CD4-positive, alpha-beta T cell (primary cell): ENCODE data around the gene OTOGL. TPM values are rescaled to one million over a fixed set of nuclear protein-coding genes. Genes with fewer than 3 reads are reported as not detected.

ENCODE experiments used
- ATAC-seq: fragments of 200-7000 bp; cut with Tn5 transposase; one replicate; pipeline ENCODE4 v1.10.0; 2022; ENCODE audit warnings: mild to moderate bottlenecking; ENCODE audit not compliant: poor library complexity
- CTCF ChIA-PET: fragments of 350-600 bp; sonication (Branson Sonifier 250); formaldehyde crosslinking; loops from one replicate; lab custom pipeline; 2021; ENCODE audit warnings: antibody characterized with exemption, inconsistent platforms; lab: Charles Lee
- POLR2A ChIA-PET: fragments of 350-600 bp; sonication (Branson Sonifier 250); formaldehyde crosslinking; loops from one replicate; lab custom pipeline; 2021; ENCODE audit warnings: antibody characterized with exemption, inconsistent platforms; lab: Charles Lee
- DNase-seq, 14 experiments: peaks; one replicate each; pipeline ENCODE4 v3.0.0-alpha.2; 2013 to 2020; ENCODE audit warnings: mixed read lengths in 2 of 14
- H3K27ac ChIP-seq, 2 donors: one replicate each; pipeline versions ENCODE4 v1.5.1 to v1.7.0; 2013; ENCODE audit warnings: low read length in 2 of 2, low read depth in 1 of 2, mild to moderate bottlenecking in 1 of 2
- H3K27me3 ChIP-seq, 2 experiments: 1 replicate in 1 of 2; 2 replicates in 1 of 2; pipeline versions ENCODE4 v1.6.1 to v1.7.0; 2013; ENCODE audit warnings: low read length in 2 of 2, control low read depth in 1 of 2, mild to moderate bottlenecking in 1 of 2, moderate library complexity in 1 of 2; ENCODE audit not compliant: insufficient read depth in 2 of 2, control insufficient read depth in 1 of 2
- H3K36me3 ChIP-seq: one replicate; pipeline ENCODE4 v1.6.1; 2013; ENCODE audit warnings: low read length, control low read depth; ENCODE audit not compliant: insufficient read depth
- H3K4me1 ChIP-seq: one replicate; pipeline ENCODE4 v1.6.1; 2013; ENCODE audit warnings: low read length, control low read depth; ENCODE audit not compliant: insufficient read depth
- H3K4me3 ChIP-seq: one replicate; pipeline ENCODE4 v1.5.1; 2013; ENCODE audit warnings: mild to moderate bottlenecking, low read length, moderate library complexity
- H3K9me3 ChIP-seq, 2 experiments: 1 replicate in 1 of 2; 2 replicates in 1 of 2; pipeline versions ENCODE4 v1.6.1 to v1.7.0; 2013; ENCODE audit warnings: low read length in 2 of 2, mild to moderate bottlenecking in 2 of 2, control low read depth in 1 of 2, moderate library complexity in 1 of 2; ENCODE audit not compliant: control insufficient read depth in 1 of 2, insufficient read depth in 1 of 2
- H3K27ac Mint-ChIP-seq: one replicate; pipeline ENCODE4 v1.8.0; 2020; ENCODE audit warnings: mixed read lengths
- H3K27me3 Mint-ChIP-seq: one replicate; pipeline ENCODE4 v1.8.0; 2021; ENCODE audit warnings: mixed read lengths
- H3K36me3 Mint-ChIP-seq: one replicate; pipeline ENCODE4 v1.8.0; 2021; ENCODE audit warnings: low read depth, mixed read lengths
- H3K4me1 Mint-ChIP-seq: one replicate; pipeline ENCODE4 v1.8.0; 2021; ENCODE audit warnings: low read depth, mixed read lengths
- H3K4me3 Mint-ChIP-seq: one replicate; pipeline ENCODE4 v1.8.0; 2020; ENCODE audit warnings: mild to moderate bottlenecking, mixed read lengths
- H3K9me3 Mint-ChIP-seq: one replicate; pipeline ENCODE4 v1.8.0; 2020; ENCODE audit warnings: mixed read lengths
- intact Hi-C, 2 experiments: fragments of 100-400 bp; cut with DNase I in 1 of 2; cut with micrococcal nuclease in 1 of 2; formaldehyde crosslinking; loops; one replicate each; pipeline versions ENCODE4 v1.15.1 to v1.9.0; 2023 to 2025; cut with DNase I, micrococcal nuclease
- total RNA-seq, 174 experiments: library from RNA in 2 of 174; stranded (reverse) in 2 of 174; gene quantifications; one replicate each; pipeline ENCODE4 v1.2.3 and lab custom pipeline; 2021 to 2026
- TF ChIP-seq, protein P1 (sequence below): fragments of 200-600 bp; IDR thresholded peaks from one replicate; pipeline ENCODE4 v1.8.0; 2022; ENCODE audit warnings: antibody characterized with exemption, mild to moderate bottlenecking

The OTOGL gene
- total RNA-seq, 2 experiments from 2014 or later = not detected

DNA sequence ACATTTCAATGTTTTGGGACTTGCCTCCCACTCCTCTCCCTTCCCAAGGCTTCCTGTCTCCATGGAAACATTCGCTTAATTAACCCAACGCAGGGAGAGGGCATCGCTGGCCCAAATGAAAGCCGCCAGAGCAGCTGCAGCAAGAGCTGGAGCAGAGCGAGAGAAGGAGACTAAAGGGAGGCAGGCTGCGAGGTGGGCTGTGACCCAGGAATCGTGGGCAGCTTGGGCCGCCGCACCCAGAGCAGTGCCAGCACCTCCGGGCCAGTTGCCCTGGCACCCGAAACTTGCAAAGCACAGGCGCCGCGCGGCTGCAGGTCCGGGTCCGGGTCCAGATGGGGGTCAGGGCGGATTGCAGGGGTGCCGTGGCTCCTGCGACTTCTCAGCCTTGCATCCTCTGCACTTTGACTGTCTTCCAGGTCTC, 301.2 kb downstream of the OTOGL start:
- CTCF ChIA-PET = interaction anchor here (0.6 kb wide), 1 partner anchor 303 kb away, joined by 3 read pairs; no protein-coding TSS in a partner anchor
- no peak overlapping the region for H3K27ac Mint-ChIP-seq
- Histone ChIP-seq H3K27ac (no peak overlapping the region), H3K27me3 (no peaks in the 10 kb centered on the region), H3K4me3 (no peak overlapping the region), H3K4me1 (no peaks in the 10 kb centered on the region), H3K36me3 (no peaks in the 10 kb centered on the region), H3K9me3 (peaks cover 0 to 6% of the 10 kb centered on the region in 2 experiments)
- no peaks in the 10 kb centered on the region for H3K36me3 Mint-ChIP-seq
- POLR2A ChIA-PET = no interaction called here
- no peak for DNase-seq
- no peaks in the 10 kb centered on the region for H3K4me1 Mint-ChIP-seq
- peaks cover 11% of the 10 kb centered on the region for H3K9me3 Mint-ChIP-seq
- TF ChIP-seq, protein P1, sequence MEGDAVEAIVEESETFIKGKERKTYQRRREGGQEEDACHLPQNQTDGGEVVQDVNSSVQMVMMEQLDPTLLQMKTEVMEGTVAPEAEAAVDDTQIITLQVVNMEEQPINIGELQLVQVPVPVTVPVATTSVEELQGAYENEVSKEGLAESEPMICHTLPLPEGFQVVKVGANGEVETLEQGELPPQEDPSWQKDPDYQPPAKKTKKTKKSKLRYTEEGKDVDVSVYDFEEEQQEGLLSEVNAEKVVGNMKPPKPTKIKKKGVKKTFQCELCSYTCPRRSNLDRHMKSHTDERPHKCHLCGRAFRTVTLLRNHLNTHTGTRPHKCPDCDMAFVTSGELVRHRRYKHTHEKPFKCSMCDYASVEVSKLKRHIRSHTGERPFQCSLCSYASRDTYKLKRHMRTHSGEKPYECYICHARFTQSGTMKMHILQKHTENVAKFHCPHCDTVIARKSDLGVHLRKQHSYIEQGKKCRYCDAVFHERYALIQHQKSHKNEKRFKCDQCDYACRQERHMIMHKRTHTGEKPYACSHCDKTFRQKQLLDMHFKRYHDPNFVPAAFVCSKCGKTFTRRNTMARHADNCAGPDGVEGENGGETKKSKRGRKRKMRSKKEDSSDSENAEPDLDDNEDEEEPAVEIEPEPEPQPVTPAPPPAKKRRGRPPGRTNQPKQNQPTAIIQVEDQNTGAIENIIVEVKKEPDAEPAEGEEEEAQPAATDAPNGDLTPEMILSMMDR = no peak
- no peak overlapping the region for H3K4me3 Mint-ChIP-seq
- intact Hi-C loops = no loop called here
- H3K27me3 Mint-ChIP-seq = peaks cover 10% of the 10 kb centered on the region
- ATAC-seq = no peak

DNA sequence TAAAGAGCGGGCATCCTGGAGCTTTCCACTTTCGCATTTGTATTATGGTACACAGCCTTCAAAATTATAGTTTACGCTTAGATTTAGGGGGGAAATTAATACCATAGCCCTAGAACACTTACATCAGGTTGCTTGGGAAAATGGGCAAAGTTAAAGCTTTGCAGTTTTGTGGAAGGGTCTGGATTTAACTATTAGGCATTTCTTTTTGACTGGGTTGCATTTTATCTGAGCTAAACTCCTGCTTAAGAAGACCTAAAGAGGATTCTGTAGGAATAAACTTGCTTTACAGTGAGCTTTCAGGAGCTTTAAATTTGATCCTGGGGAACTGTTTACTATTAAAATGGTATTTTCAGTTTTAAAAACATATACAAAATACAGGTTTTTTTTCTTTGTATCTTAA, 301.9 kb downstream of the OTOGL start:
- Histone ChIP-seq H3K4me3 (no peak overlapping the region), H3K27me3 (no peaks in the 10 kb centered on the region), H3K36me3 (no peaks in the 10 kb centered on the region), H3K9me3 (peaks cover 0 to 6% of the 10 kb centered on the region in 2 experiments), H3K27ac (no peak overlapping the region), H3K4me1 (no peaks in the 10 kb centered on the region)
- ATAC-seq (no peak), DNase-seq (no peak)
- H3K9me3 Mint-ChIP-seq = peaks cover 11% of the 10 kb centered on the region
- no peak overlapping the region for H3K27ac Mint-ChIP-seq
- peaks cover 10% of the 10 kb centered on the region for H3K27me3 Mint-ChIP-seq
- POLR2A ChIA-PET = no interaction called here
- H3K4me3 Mint-ChIP-seq = no peak overlapping the region
- intact Hi-C loops = no loop called here
- no peaks in the 10 kb centered on the region for H3K36me3 Mint-ChIP-seq
- H3K4me1 Mint-ChIP-seq = no peaks in the 10 kb centered on the region
- CTCF ChIA-PET = no interaction called here
- TF ChIP-seq, protein P1 = no peak

DNA sequence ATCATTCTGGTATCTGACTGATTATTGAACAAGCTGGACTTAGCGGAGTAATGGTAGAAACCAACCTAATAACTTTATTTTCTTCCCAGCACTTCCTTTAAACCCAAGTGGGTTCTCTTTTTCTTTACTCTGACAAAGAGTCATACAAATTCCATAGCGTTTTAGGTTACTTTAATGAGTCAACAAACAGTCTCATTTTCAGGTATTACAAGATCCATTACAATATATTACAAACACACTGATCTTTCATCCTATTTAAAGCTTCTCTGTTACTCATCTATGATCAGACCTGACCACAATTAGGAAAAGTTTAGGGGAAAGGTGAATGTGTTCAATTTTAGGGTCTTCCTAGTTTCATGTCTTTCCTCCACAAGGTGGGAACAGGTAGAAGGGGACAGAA, 305.3 kb downstream of the OTOGL start:
- Histone ChIP-seq H3K36me3 (no peaks in the 10 kb centered on the region), H3K9me3 (peaks cover 0 to 6% of the 10 kb centered on the region in 2 experiments), H3K27ac (no peak overlapping the region), H3K4me3 (no peak overlapping the region), H3K27me3 (no peaks in the 10 kb centered on the region), H3K4me1 (no peaks in the 10 kb centered on the region)
- Mint-ChIP-seq H3K36me3 (no peaks in the 10 kb centered on the region), H3K27ac (no peak overlapping the region), H3K27me3 (peaks cover 6% of the 10 kb centered on the region), H3K4me1 (no peaks in the 10 kb centered on the region), H3K4me3 (no peak overlapping the region), H3K9me3 (peaks cover 3% of the 10 kb centered on the region)
- POLR2A ChIA-PET = no interaction called here
- no peak for DNase-seq
- CTCF ChIA-PET = no interaction called here
- ATAC-seq = no peak
- intact Hi-C loops = no loop called here
- TF ChIP-seq, protein P1 = no peak
